ENCODE measurements around the gene LMX1B.

The LMX1B gene

DNA sequence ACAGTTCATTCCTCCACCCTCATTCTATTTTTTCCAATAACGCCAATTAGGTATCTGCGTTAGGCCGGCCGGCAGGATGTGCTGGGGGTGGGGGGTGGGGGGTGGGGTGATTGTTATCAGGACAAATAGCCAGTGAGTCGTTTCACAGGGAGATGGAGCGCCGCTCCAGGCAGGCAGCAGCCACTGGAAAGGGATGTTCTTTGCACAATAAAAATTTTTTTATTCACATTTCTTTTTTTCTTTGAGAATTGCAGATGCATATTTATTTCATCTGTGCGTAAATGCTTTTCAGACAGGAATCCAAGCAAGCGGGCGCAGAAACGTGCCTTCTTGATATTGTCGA lies 4.1 kb downstream of the LMX1B start:
- DNase-seq (ENCODE audit: low read depth in 2 of 2): no peak

DNA sequence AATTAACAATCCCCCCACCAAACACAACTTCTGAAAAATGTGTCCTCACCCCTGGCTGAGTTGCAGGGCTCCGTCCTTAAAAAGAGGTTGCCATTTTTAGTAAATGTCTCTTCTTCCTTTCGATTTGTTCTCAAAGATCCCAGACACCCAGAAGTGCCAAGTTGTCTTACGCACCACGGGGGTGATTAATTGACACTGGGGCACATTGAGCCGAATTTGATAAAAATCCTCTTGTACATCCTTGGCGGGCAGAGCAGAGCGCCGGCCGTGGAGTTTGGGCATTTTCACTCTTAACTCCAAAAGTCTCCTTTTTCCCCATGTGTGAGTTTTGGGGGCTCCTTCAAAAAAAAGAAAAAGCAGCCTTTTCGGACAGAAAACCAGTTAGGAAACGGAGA lies 4.5 kb downstream of the LMX1B start:
- DNase-seq (ENCODE audit: low read depth in 2 of 2): no peak

DNA sequence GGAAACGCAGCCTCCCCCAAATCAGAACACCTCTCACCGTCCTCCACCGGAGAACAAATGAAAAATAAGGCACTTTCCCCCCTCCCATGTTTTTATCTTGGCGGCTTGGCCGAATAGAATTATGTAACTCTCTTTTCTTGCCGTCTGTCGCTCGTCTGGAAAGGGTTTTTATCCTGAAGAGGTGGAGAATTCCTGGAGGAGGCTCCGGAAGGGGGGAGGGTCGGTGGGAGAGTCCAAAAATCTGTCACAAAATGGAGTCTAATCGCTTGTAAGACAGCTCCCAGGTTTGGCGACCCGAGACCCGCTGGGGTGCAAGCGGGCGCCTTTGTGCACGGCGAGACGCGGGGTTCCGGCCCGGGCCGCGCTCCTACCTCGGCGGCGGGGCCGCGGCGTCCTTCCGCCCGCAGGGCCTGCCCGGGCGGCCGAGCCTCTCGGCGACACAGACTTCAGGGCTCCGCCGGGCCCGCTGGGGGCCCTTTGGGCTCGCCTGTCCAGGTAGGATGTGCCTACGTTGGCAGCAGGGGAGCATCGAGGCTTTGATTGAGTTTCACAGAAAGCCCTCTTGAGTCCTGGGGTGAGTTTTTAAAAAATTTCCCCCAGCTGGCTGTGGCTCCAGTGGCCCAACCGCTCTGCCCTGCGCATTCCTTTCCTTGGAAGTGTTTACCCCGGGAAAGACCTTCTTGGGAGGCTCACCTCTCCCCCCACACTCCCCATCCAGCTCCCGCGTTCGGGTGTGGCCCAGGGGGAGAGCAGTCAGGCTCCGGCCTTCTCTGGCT lies 5.0 kb downstream of the LMX1B start:
- DNase-seq (ENCODE audit: low read depth in 2 of 2): no peak

DNA sequence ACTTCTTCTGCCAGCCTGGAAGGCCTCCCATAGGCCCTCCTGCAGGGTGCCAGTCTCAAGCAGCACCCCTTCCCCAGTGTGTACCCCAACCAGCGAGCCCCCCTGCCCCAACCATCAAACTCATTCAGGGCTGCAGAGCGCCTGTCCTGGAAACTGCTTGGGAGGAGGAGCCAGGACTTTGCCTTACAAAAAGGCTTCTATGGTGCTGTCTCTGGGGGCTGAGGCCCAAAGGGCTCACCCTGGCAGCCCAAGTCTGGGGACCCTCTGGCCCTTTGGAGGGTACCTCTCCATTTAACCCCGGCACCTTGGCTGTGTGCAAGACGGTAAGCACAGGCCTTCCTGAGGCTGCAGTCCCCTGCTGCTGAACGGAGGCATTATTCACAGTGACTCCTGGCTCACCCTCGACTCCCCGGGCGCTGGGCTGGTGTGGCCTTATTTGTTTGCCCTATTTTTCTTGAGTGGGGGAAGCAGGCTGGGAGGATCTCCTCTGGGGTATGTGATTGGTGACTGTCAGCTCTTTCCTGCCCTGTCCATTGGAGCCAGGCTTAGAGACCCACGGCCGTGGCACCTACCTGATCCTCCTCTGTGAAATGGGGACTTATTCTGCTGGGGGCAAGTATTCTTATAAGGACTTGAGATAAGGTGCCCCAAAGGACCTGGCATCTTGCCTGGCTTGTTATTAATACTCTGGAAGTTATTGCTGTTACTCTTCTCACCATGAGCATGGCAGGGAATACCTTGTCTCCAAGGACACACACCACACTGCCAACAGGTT lies 5.8 kb downstream of the LMX1B start:
- DNase-seq (ENCODE audit: low read depth in 2 of 2): no peak

DNA sequence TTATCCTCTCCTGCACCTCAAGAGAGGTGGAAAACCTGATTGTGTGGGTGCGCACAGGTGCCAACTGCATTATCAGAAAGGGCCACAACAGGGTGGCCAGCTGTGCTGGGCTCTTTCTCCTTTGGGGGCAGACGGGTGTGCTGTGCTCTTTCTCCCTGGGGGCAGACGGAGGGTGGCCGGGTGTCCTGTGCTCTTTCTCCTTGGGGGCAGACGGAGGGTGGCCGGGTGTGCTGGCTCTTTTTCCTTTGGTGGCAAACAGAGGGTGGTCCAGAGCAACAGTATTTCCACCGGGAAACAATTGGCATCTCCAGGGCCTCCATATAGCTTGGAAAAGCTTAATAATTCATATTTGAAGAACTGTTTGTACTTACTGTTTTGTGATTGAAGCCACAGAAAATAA lies 6.8 kb downstream of the LMX1B start:
- DNase-seq (ENCODE audit: low read depth in 2 of 2): no peak

DNA sequence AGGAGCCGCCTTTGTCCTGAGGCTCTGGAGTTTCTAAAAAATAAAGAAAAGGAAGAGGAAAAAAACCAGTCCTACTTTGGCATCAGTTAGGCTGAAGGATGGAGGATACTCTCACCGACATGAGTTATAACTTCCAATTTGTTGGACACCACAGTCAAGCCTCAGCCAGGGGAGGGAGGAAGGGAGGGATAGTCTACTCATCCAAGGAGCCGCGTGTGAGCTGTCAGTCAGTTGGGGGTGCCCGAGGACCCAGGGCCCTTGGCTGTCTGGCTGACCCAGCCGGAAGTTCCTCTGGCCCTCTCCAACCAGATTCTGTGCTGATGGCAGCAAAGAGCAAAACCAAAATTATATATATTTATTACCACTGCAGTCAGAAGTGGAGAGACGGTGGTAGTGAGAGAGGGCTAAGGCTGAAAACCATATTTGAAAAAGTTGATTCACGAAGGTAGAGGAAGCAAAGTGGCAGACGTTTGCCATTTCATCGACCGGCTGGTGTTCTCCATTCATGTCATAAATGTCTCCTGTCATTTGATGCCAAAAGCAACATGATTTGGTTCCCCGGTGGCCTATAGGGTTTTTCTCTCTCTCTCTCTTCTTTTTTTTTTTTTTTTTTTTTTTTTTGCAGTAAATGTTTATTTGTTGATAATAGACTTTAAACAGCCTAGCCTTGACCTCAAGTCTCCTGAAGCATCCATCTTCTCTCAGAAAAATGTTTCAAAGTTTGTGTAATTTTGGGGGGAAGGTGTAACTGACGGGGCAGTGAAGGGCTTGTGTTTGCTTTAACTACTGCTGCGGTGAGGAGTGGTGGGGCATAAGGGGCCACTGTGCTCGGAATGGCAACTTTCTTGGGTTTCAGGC lies 7.6 kb downstream of the LMX1B start:
- no peak for DNase-seq (ENCODE audit: low read depth in 2 of 2)

DNA sequence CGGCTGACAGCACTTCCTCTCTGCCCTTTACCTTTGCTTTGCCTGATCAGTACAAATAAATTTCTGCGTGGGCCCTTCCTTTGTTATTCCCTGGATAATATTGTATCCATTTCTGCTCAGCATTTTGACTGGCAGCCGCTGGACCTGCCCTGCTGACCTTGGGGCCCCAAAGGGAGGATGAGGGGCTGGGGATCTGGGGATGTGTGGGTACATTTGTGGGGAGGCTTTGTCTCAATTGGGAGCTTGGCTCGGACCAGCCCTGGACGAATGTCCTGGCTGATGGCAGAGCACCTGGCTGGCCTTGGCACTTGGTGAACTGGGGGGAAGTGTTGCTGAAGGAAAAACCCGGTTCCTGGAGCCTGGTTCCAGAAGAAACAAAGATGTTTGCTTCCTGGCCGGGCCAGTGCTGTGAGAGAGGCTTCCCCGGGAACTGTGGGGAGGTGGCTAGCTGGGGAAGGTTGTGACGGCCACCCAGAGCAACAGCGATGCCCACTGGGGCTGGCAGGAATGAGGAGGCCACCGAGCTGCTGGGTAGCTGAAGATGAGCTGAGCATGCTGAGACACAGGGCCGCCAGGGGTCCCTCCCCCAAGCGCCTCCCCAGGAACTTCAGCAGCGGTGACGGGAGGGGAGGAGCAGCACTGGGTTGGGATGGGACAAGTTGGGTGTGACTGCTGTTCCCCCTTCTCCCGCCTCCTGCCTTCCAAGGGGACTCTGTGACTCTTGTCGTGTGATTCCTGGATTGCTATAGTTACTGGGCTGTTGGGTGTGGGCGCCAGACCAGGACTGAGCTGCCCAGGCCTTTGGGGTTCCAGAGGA lies 8.4 kb downstream of the LMX1B start:
- DNase-seq (ENCODE audit: low read depth in 2 of 2): no peak

DNA sequence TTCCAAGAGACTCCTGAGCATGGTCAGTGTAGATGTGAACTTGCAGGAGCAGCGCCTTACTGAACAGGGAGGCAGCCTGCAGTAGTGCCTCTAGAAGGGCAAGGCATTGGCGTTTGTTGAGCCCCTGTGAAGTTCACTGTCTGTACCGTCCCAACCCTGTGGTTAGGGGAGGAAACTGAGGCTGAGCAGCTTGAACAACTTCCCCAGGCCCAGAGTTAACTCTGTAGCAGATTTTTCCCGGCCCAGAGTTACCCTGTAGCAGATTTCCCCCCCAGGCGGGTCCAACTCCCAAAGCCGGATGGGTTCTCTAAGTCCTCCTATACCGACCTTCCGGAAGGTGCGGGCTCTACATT lies 9.6 kb downstream of the LMX1B start:
- DNase-seq (ENCODE audit: low read depth in 2 of 2): no peak

DNA sequence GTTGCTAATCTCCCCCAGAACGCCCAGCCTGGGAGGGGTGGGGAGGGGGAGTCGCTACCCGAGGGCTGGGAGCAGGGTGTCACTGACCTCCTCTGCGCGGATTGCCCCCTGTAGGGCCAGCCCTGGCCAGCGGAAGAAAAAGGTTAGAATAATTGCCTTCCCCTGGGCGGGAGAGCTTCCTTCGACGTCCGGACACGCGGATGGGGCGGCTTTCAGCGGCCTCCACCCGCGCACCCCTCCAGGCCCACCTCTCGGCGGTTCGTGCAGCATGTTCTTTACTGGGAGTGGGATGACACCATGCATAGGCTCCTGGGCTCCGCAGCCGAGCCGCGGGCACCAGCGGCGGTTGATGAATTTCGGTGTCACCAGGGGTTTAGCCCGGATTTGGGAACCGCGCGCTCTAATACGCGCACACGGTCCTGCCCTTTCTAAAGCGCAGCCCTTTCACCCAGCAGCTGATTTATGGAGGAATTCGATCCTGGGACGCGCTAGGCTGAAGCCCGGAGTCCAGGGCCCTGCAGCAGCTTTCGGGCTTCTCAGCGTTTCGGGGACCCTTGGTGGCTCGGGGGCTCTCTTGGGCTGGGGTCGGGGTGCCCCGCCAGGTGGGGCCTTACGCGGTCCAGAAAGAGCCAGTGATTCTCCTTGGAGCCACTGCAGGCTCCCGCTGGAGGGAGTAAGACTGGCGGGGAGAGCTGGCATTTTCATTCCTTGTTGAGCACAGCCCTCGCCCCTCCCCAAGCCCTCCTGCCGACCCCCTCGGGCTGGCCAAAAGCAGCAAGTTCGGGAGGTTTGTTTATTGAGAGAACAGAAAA lies 10.1 kb downstream of the LMX1B start:
- DNase-seq (ENCODE audit: low read depth in 2 of 2): no peak

DNA sequence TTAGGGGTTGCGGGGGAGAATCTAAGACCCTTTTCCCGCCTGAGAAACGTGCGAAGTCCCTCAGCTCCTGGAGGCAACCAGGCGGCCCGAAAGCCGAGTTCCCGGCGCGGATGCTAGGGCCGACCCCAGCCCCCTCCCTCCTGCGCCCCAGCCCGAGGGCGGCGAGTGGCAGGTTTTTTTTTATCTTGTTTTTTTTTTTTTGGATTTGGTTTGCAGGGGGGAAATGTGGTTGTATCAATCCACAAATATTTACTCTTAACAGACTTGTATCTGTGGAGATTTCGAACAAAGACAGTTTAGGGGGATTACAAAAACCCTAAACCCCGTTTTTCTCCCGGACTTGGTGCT lies 10.7 kb downstream of the LMX1B start:
- no peak for DNase-seq (ENCODE audit: low read depth in 2 of 2)

DNA sequence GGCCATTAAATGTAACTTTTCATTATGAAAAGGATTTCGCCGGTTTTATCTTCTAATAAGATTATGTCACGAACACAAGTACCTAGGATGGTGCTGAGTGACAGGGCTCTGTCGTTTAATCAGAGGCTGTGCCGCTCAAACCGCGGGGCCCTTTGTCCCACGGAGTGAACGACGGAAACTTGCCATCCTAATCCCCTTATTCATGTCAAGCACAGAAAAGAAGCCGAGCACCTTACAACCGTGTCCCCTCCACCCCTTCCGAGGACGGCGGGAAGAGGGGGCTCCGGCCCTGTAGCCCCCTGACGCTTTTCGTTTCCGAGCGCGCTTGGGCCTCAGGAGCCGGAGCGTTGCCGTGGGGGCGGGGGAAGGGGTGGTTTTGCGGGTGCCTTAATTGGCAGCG lies 11.2 kb downstream of the LMX1B start:
- no peak for DNase-seq (ENCODE audit: low read depth in 2 of 2)

DNA sequence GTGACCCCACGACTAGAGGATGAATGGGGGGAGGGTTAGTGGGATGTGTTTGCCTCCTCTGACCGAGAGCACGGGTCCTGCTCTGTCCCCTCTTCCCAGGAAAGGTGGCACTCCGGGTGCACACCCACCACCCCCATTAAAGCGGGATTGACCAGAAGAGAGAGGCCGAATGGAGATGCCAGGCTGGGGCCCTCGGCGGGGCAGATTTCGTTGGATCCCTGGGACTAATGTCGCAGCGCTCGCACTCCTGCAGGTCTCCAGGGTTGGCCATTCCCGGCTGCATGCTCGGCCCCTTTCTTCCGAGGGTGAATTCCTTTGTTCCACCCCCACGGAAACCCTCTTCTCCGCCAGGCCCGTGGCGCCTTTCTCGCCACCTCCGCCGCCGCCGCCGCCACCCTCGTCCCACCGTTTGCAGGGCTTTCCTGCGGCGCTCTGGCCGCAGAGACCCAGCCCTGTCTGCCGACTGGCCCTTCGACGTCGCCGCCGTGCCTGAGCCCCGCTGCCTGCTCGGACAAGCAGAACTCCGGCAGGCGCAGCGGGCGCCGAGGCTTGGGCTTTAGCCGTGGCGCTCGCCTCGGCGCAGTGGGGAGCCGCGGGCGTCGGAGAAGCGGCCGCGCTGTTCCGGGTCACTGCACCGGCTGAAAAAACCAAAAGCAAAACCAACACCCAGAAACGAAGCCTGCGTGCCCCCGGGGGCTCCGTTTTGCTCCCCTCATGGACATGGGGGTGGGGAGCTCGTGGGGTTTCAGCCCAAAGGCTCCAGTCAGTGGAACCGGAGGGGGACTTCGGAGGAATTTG lies 11.8 kb downstream of the LMX1B start:
- DNase-seq (ENCODE audit: low read depth in 2 of 2): no peak

DNA sequence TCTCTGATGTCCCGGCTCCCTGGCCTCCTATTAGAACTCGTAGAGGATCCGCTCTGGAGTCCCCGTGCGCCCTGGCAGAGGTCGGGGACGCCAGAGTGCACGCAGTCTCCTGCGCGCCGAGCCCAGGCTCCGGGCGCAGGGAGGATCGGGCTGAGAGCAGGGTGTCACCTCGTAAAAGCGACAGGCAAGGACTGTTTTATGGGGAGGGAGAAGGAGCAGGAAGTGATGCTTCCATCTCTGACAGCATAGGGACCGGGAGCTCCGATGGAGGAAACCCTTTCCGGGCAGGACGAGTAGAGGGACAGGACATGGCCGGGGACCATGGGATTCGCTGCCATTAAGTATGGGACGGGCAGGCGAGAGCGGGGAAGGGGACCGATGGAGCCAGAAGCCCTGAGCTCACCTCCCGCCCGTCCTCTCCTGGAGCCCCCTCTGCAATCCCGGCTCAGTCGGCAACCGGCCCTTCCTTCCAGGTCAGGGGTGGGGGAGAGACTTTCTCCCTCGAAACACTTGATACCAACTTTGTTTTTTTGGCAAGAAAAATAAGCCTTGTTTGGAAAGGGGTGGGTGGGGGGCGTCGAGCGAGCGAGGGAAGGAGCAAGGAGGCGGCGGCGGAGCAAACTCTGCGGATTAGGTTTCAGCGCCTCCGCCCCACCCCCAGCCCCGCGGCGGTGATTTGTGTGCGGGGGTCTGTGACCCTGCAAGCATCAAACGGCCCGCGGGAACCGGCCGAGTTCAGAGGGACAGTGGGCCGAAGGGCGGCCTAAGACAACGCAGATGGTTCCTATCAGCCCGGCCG lies 12.6 kb downstream of the LMX1B start:
- DNase-seq (ENCODE audit: low read depth in 2 of 2): no peak

DNA sequence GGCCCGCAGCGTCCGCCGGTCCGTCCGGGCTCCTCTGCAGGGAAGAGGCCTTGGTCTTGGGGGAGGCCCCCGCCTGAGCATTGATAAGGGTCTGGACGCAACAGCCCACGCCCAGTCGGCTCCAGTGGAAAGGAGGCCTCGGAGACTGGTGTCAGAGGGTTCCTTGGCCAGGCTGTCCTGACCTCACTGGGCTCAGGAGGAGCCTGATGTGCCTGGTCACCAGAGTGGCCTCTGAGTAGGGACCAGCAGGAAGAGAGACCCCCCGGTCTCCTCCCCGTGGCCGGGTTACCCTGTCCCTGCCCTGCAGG lies 13.2 kb downstream of the LMX1B start:
- DNase-seq (ENCODE audit: low read depth in 2 of 2): no peak

DNA sequence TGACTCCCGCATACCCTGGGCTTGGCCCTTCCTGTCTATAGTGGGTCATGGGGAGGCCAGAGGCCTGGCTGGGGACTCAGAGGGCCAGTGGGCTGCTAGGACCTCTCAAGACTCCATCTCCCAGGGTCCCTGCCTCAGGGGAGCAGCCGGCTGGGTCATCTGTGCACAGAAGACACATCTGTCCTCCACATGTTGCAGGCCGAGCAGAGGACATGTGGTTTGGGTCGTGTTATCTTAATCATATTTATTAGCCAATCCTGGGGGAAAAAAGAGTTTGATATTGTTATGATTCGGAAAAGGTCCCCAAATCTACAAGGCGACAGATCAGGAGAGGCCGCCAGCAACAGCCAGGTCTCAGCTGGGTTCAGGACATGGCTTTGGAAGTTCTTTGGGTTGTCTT lies 14.4 kb downstream of the LMX1B start:
- DNase-seq (ENCODE audit: low read depth in 2 of 2): no peak

DNA sequence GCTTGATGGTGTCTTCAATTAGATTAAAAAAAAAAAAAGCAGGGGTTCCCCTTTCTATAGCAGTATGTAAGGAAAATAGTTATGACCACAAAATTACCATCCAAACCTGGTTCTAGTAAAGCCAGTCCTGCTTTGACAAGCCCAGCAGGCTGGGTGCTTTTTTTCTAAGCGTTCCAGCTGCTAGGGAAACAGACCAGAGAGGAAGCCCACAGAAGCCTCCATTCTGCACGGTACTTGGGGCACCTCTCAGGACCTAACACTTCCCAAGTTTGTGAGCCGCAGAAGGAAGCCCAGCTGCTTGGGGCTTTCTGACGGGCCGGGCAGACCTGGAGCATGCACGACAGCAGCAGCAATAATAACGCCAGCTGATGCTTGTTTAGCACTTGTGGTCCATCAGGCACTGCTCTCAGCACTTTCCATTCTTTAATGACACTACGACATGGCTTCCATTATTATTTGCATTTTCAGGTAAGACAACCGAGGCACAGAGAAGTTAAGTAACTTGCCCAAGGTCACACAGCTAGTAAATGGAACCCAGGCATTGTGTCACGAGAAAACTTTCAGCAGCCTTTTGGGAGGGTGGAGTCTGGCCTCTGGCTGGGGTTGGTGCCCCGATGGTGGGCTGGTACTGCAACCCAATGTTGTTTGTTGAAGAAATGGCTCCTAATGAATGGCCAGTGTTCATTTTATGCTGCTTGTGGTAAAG lies 15.4 kb downstream of the LMX1B start:
- DNase-seq (ENCODE audit: low read depth in 2 of 2): no peak

DNA sequence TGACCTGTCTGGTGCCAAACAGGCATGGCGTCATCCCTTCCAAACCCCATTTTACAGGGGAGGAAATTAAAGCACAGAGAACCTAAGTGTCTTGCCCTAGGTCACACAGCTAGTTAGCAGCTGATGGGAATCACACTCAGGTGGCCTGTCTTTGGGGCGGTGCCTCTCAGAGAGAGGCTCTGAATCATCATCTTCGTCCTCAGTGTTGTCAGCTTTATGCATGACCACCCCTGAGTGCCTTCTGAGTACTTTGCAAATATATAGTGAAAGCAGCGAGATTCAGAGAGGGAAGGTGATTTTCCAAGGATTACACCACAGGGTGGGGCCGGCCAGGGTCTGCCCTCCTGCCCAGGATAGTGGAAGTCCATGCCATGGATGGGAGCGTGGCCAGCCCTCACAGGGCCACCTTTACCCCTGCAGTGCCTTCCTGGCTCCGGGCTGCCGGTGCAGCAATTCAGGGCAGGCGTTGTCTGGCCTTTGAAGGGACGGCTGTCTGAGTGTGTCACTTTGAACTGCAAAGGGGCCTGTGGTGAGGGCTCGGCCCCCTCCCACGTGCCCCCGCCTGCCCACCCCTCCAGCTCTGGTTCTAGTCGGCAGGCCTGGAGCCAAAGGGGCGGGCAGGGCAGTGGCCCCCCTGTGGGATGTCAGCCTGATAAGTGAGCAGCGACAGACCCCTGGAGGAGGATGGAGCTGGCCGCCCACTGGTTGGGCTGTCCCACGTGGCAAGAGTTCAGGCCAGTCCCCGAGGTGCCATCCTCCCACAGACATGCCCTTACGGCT lies 16.9 kb downstream of the LMX1B start:
- DNase-seq (ENCODE audit: low read depth in 2 of 2): no peak

DNA sequence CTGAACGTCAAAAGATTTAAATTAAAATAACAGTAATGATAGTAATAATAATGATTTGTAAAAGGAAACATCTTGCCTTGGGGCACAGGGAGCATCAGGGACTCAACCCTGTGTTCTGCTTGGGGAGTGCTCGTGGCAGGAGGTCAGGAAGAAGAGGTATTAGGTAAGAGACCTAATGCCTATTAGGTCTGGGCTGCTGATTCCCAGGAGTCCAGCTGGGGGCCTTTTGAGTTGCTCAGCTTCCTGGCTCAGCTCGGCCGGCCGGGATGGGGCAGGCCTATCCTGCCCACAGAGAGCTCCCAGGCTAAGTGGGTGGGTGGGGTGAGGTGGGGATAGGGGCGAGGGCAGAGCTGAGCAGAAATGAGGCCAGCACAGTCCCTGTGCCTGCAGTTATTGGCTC lies 17.5 kb downstream of the LMX1B start:
- no peak for DNase-seq (ENCODE audit: low read depth in 2 of 2)

All from stimulated activated CD4-positive, alpha-beta T cell treated with anti-CD3 and anti-CD28 coated beads, Interleukin-1b, Interleukin-23, amount 100 ng/mL, for 4 hours (primary cell).